ENCODE results near the gene LNP1. TPM values are rescaled to one million over a fixed set of nuclear protein-coding genes. Genes with fewer than 3 reads are reported as not detected.

Gene LNP1
- total RNA-seq, 4 donors from 2014 or later: 0.95 to 8.3 (median 1.1) TPM

DNA sequence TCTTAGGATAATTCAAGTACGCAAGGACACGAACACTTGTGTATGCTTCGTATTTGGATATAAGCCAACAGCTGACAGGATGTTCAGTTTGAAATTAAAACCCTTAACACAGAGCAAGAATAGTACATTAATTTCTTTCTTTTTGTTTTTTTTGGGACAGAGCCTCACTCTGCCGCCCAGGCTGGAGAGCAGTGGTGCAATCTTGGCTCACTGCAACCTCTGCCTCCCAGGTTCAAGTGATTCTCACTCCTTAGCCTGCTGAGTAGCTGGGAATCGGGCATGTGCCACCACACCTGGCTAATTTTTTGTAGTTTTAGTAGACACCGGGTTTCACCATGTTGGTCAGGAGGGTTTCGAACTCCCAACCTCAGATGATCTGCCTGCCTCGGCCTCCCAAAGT is 32.9 kb upstream of the LNP1 start:
- TF ChIP-seq, protein P1, sequence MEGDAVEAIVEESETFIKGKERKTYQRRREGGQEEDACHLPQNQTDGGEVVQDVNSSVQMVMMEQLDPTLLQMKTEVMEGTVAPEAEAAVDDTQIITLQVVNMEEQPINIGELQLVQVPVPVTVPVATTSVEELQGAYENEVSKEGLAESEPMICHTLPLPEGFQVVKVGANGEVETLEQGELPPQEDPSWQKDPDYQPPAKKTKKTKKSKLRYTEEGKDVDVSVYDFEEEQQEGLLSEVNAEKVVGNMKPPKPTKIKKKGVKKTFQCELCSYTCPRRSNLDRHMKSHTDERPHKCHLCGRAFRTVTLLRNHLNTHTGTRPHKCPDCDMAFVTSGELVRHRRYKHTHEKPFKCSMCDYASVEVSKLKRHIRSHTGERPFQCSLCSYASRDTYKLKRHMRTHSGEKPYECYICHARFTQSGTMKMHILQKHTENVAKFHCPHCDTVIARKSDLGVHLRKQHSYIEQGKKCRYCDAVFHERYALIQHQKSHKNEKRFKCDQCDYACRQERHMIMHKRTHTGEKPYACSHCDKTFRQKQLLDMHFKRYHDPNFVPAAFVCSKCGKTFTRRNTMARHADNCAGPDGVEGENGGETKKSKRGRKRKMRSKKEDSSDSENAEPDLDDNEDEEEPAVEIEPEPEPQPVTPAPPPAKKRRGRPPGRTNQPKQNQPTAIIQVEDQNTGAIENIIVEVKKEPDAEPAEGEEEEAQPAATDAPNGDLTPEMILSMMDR (IDR thresholded peaks at IDR 0.05): no peak
- TF ChIP-seq POLR2A (IDR thresholded peaks at IDR 0.05): no peak

DNA sequence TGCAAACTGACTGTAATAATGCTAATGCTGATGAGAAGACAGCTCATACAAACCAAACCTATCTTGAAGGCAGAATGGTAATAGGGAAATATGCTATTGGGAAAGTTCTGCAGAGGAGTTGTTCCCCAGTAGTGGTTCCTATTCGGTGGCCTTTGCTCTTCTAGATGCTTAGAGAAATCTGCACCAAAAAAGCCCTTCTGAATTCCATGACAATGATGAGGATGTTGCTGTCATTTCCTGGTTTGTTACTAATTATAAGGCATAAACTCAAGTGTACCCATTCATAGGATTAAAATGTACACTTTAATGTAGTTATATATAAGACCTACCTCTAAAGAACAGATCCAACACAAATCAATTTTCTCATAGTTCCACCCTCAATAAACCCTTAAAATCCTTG is 30.6 kb upstream of the LNP1 start:
- Histone ChIP-seq H3K27me3 (no peaks in the 10 kb centered on the region), H3K27ac (no peak overlapping the region), H3K9me3 (no peaks in the 10 kb centered on the region), H3K36me3 (peaks cover 0 to 69% (median 0%) of the 10 kb centered on the region in 3 donors), H3K4me3 (no peak overlapping the region), H3K4me1 (no peaks in the 10 kb centered on the region)
- no peak for TF ChIP-seq POLR2A (IDR thresholded peaks at IDR 0.05)
- TF ChIP-seq, protein P1 (IDR thresholded peaks at IDR 0.05): no peak
- DNase-seq: no peak

More for the DNA sequence above, 32.9 kb upstream of the LNP1 start:
- H3K4me1 ChIP-seq: no peaks in the 10 kb centered on the region
- no peak for DNase-seq
- H3K36me3 ChIP-seq: peaks cover 0 to 86% (median 0%) of the 10 kb centered on the region in 3 donors
- no peak overlapping the region for H3K4me3 ChIP-seq
- no peaks in the 10 kb centered on the region for H3K9me3 ChIP-seq
- no peaks in the 10 kb centered on the region for H3K27me3 ChIP-seq
- no peak overlapping the region for H3K27ac ChIP-seq

DNA sequence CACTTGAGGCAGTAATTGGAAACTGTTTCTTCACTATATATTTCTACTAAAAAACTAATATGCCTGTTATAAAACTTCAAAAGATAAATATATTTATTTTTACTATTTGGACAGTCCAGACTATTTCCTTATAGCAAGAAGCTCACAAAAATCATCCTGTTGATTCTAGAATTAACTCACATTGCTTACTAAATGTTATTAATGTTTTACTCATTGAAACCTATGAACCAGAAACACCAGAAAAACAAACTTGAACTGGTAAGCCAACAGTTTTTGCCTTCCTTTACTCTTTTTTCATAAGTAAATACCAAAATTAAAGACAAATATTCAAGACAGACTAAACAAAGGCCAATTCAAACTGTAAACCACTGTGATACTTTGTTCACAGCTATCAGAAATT is 26.8 kb upstream of the LNP1 start:
- Histone ChIP-seq H3K4me3 (no peak overlapping the region), H3K9me3 (no peaks in the 10 kb centered on the region), H3K4me1 (no peaks in the 10 kb centered on the region), H3K36me3 (peaks cover 0 to 66% (median 0%) of the 10 kb centered on the region in 3 donors), H3K27ac (no peak overlapping the region), H3K27me3 (no peaks in the 10 kb centered on the region)
- TF ChIP-seq POLR2A (IDR thresholded peaks at IDR 0.05): no peak
- TF ChIP-seq, protein P1 (IDR thresholded peaks at IDR 0.05): no peak
- DNase-seq: no peak

DNA sequence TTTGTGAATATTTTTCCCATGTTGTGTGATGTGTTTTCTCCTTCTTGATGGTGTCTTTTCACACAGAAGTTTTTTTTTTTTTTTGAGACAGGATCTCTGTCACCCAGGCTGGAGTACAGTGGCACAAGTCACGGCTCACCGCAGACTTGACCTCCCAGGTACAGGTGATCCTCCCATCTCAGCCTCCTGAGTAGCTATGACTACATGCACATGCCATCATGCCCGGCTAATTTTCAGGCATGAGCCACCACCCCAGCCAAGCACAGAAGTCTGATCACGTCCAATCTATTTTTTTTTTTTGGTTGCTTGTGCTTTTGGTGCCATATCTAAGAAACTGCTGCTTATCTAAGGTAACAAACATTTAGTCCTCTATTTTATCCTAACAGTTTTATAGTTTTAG is 25.0 kb upstream of the LNP1 start:
- Histone ChIP-seq H3K4me3 (no peak overlapping the region), H3K9me3 (no peaks in the 10 kb centered on the region), H3K36me3 (peaks cover 0 to 66% (median 0%) of the 10 kb centered on the region in 3 donors), H3K27ac (no peak overlapping the region), H3K4me1 (no peaks in the 10 kb centered on the region), H3K27me3 (no peaks in the 10 kb centered on the region)
- TF ChIP-seq, protein P1 (IDR thresholded peaks at IDR 0.05): no peak
- DNase-seq: no peak

DNA sequence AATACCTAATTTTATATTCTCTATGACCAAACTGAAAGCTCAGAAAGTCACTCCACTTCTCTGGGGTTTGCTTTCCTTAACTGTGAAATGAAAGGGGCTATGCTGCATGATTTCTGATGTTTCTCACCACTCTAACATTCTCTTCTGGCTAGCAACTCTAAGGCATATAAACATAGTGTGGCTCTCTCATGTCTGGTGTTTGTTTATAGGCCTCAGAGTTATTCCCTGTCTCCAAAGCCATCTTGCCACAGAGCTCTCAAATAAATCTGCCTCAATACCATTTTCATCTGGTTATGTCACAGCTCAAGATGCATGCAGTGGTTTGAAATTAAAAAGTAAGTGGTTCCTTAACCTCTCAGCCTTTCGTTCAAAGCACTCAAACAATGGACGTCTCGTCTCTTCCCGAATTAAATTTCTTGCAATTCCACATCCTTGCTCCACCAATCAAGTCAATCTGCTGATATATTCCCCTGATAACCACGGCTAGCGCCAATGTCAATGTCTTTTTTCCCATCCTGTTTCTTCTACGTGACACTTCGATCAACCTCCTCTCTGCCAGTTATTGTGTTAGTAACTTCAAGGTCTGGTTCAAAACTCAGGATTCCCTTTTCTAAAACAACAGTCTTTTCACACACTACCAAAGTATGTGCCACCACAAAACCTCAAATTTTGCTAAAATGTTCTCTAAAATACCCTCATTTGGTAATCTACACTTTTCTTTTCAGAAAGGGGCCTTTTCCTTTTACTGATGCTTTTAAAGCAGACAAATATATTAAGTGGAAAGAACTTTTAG is 16.4 kb upstream of the LNP1 start:
- TF ChIP-seq POLR2A (IDR thresholded peaks at IDR 0.05): no peak
- TF ChIP-seq, protein P1 (IDR thresholded peaks at IDR 0.05): no peak
- Histone ChIP-seq H3K9me3 (no peaks in the 10 kb centered on the region), H3K36me3 (peaks cover 0 to 54% (median 0%) of the 10 kb centered on the region in 3 donors), H3K4me3 (no peak overlapping the region), H3K4me1 (peaks cover 0 to 3% (median 0%) of the 10 kb centered on the region in 4 donors), H3K27me3 (no peaks in the 10 kb centered on the region), H3K27ac (no peak overlapping the region)
- DNase-seq: no peak

Data from Peyer's patch (tissue), 4 donors.